ENCODE measurements around the gene CAMKK2.

DNA sequence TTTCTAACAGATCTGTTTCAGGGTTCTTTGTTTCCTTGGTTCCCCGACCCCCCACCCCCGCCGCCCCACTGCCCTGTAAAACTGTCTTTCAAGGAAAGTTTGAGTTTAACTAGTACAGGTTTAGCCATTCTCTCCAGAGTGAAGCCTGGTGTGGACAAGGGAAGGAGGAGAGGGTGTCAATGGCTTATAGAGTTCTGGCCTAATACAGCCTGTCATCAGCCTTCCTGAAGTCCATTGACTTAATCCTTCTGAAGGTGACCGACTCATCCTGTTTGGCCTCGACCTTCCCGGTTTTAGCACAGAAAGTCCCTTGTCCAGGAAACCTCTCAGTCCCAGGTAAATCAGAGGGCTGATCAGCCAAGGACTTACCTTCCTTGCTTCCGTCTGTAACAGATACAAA is 97.6 kb downstream of the CAMKK2 start:
- TF ChIP-seq KAT7 (CRISPR knock-in tag; IDR thresholded peaks at IDR 0.05; ENCODE audit: borderline replicate concordance) = no peak
- no peak for TF ChIP-seq TFDP2 (CRISPR knock-in tag; IDR thresholded peaks at IDR 0.05)
- no peak for TF ChIP-seq PHF8 (CRISPR knock-in tag; IDR thresholded peaks at IDR 0.05)
